ENCODE results near the gene DMC1.
A peak's percentile ranks its signal among the peaks of the same experiment; 100 is the strongest.

DMC1 gene, protein sequence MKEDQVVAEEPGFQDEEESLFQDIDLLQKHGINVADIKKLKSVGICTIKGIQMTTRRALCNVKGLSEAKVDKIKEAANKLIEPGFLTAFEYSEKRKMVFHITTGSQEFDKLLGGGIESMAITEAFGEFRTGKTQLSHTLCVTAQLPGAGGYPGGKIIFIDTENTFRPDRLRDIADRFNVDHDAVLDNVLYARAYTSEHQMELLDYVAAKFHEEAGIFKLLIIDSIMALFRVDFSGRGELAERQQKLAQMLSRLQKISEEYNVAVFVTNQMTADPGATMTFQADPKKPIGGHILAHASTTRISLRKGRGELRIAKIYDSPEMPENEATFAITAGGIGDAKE

GRCh38 chr22:38569972-38570778 lies at the start of gene DMC1:
Gene DMC1, minus strand, starts transcription at chr22:38570183. Its CDS starts 1,927 bp downstream, at chr22:38568256.
- ATAC-seq, result peak; percentile 84
- TF ChIP-seq CSRNP3 (CRISPR knock-in tag; IDR thresholded peaks at IDR 0.05) (no peak), ESRRG (CRISPR knock-in tag; IDR thresholded peaks at IDR 0.05) (no peak), GLIS3 (CRISPR knock-in tag; IDR thresholded peaks at IDR 0.05) (no peak), TCF4 (CRISPR knock-in tag; IDR thresholded peaks at IDR 0.05; ENCODE audit: borderline replicate concordance) (no peak), TOX (CRISPR knock-in tag; IDR thresholded peaks at IDR 0.05; ENCODE audit: borderline replicate concordance) (no peak)
- TF ChIP-seq, protein P1, sequence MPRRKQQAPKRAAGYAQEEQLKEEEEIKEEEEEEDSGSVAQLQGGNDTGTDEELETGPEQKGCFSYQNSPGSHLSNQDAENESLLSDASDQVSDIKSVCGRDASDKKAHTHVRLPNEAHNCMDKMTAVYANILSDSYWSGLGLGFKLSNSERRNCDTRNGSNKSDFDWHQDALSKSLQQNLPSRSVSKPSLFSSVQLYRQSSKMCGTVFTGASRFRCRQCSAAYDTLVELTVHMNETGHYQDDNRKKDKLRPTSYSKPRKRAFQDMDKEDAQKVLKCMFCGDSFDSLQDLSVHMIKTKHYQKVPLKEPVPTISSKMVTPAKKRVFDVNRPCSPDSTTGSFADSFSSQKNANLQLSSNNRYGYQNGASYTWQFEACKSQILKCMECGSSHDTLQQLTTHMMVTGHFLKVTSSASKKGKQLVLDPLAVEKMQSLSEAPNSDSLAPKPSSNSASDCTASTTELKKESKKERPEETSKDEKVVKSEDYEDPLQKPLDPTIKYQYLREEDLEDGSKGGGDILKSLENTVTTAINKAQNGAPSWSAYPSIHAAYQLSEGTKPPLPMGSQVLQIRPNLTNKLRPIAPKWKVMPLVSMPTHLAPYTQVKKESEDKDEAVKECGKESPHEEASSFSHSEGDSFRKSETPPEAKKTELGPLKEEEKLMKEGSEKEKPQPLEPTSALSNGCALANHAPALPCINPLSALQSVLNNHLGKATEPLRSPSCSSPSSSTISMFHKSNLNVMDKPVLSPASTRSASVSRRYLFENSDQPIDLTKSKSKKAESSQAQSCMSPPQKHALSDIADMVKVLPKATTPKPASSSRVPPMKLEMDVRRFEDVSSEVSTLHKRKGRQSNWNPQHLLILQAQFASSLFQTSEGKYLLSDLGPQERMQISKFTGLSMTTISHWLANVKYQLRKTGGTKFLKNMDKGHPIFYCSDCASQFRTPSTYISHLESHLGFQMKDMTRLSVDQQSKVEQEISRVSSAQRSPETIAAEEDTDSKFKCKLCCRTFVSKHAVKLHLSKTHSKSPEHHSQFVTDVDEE (CRISPR knock-in tag; IDR thresholded peaks at IDR 0.05), result no peak

DNA sequence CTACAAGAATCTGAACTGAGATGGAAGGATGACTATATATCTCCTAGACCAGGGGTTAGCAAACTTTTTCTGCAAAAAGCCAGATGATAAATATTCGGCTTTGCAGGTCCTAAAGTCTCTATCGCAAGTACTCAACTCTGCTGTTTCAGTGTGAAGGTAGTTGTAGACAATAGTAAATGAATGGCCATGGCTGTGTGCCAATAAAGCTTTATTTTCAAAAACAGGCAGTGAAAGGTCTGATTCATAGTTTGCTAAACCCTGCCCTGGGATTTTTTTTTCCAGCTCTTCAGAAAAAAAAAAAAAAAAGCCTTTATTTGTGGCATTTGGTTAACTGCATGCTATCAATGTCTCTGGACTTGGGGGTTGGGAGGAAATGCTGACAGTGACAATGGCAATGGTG lies 48.7 kb upstream of the DMC1 start:
- no peak for ATAC-seq
- TF ChIP-seq, protein P2, sequence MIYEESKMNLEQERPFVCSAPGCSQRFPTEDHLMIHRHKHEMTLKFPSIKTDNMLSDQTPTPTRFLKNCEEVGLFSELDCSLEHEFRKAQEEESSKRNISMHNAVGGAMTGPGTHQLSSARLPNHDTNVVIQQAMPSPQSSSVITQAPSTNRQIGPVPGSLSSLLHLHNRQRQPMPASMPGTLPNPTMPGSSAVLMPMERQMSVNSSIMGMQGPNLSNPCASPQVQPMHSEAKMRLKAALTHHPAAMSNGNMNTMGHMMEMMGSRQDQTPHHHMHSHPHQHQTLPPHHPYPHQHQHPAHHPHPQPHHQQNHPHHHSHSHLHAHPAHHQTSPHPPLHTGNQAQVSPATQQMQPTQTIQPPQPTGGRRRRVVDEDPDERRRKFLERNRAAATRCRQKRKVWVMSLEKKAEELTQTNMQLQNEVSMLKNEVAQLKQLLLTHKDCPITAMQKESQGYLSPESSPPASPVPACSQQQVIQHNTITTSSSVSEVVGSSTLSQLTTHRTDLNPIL (CRISPR knock-in tag; IDR thresholded peaks at IDR 0.05; ENCODE audit: low read depth), result no peak
- TF ChIP-seq GLIS3 (CRISPR knock-in tag; IDR thresholded peaks at IDR 0.05) (no peak), ZNF565 (CRISPR knock-in tag; conservative IDR thresholded peaks at IDR 0.05; ENCODE audit: low read depth) (no peak), ESRRG (CRISPR knock-in tag; IDR thresholded peaks at IDR 0.05) (no peak), ZFP30 (CRISPR knock-in tag; IDR thresholded peaks at IDR 0.05) (no peak), ZNF8 (CRISPR knock-in tag; IDR thresholded peaks at IDR 0.05) (no peak), CSRNP3 (CRISPR knock-in tag; IDR thresholded peaks at IDR 0.05) (no peak), ZNF70 (CRISPR knock-in tag; IDR thresholded peaks at IDR 0.05) (no peak), SNAI2 (CRISPR knock-in tag; IDR thresholded peaks at IDR 0.05) (no peak), PATZ1 (CRISPR knock-in tag; IDR thresholded peaks at IDR 0.05; ENCODE audit: borderline replicate concordance) (no peak), TCF4 (CRISPR knock-in tag; IDR thresholded peaks at IDR 0.05; ENCODE audit: borderline replicate concordance) (no peak), ZC3H10 (CRISPR knock-in tag; IDR thresholded peaks at IDR 0.05) (no peak), ZFP3 (CRISPR knock-in tag; IDR thresholded peaks at IDR 0.05) (no peak), RARB (CRISPR knock-in tag; IDR thresholded peaks at IDR 0.05) (no peak), PPARA (CRISPR knock-in tag; IDR thresholded peaks at IDR 0.05; ENCODE audit: borderline replicate concordance) (no peak), CSDC2 (CRISPR knock-in tag; IDR thresholded peaks at IDR 0.05) (no peak)
- TF ChIP-seq, protein P3, sequence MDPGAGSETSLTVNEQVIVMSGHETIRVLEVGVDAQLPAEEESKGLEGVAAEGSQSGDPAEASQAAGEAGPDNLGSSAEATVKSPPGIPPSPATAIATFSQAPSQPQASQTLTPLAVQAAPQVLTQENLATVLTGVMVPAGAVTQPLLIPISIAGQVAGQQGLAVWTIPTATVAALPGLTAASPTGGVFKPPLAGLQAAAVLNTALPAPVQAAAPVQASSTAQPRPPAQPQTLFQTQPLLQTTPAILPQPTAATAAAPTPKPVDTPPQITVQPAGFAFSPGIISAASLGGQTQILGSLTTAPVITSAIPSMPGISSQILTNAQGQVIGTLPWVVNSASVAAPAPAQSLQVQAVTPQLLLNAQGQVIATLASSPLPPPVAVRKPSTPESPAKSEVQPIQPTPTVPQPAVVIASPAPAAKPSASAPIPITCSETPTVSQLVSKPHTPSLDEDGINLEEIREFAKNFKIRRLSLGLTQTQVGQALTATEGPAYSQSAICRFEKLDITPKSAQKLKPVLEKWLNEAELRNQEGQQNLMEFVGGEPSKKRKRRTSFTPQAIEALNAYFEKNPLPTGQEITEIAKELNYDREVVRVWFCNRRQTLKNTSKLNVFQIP (CRISPR knock-in tag; IDR thresholded peaks at IDR 0.05; ENCODE audit: borderline replicate concordance, low read depth), result no peak
